Trophoblast cell (in vitro differentiated cells and primary cell): Measurements from ENCODE around the gene CACNG1.

ENCODE experiments used
- DNase-seq, 2 donors: peaks; one replicate each; pipeline ENCODE4 v3.0.0-alpha.2; 2016
- H2AFZ ChIP-seq: 2 replicates; pipeline ENCODE4 v1.6.1; 2013; ENCODE audit warnings: low read length, moderate library complexity, mild to moderate bottlenecking; ENCODE audit not compliant: insufficient read depth, poor library complexity
- H2AK5ac ChIP-seq: 2 replicates; pipeline ENCODE4 v1.6.1; 2013; ENCODE audit warnings: mild to moderate bottlenecking, low read length
- H2BK120ac ChIP-seq: 2 replicates; pipeline ENCODE4 v1.6.1; 2013; ENCODE audit warnings: low read length, mild to moderate bottlenecking, moderate library complexity; ENCODE audit not compliant: insufficient read depth, poor library complexity
- H2BK12ac ChIP-seq: 2 replicates; pipeline ENCODE4 v1.6.1; 2013; ENCODE audit warnings: mild to moderate bottlenecking, low read length, moderate library complexity
- H2BK5ac ChIP-seq: 2 replicates; pipeline ENCODE4 v1.6.1; 2013; ENCODE audit warnings: low read length, low read depth, moderate library complexity, mild to moderate bottlenecking; ENCODE audit not compliant: poor library complexity
- H3K14ac ChIP-seq: 2 replicates; pipeline ENCODE4 v1.6.1; 2013; ENCODE audit warnings: mild to moderate bottlenecking, low read length
- H3K18ac ChIP-seq: 2 replicates; pipeline ENCODE4 v1.6.1; 2013; ENCODE audit warnings: mild to moderate bottlenecking, low read length
- H3K23ac ChIP-seq: 2 replicates; pipeline ENCODE4 v1.6.1; 2013; ENCODE audit warnings: low read length
- H3K27ac ChIP-seq: 2 replicates; pipeline ENCODE4 v1.5.1; 2013; ENCODE audit warnings: low read depth, mild to moderate bottlenecking, inconsistent platforms, low read length, moderate library complexity
- H3K27me3 ChIP-seq: 2 replicates; pipeline ENCODE4 v1.6.1; 2013; ENCODE audit warnings: inconsistent platforms, mild to moderate bottlenecking, low read length, moderate library complexity; ENCODE audit not compliant: insufficient read depth
- H3K36me3 ChIP-seq, 2 experiments: 1 replicate in 1 of 2; 2 replicates in 1 of 2; pipeline ENCODE4 v1.6.1; 2013; ENCODE audit warnings: low read length in 2 of 2, mild to moderate bottlenecking in 2 of 2, moderate library complexity in 1 of 2; ENCODE audit not compliant: insufficient read depth in 2 of 2, control insufficient read depth in 1 of 2
- H3K4ac ChIP-seq: 2 replicates; pipeline ENCODE4 v1.6.1; 2013; ENCODE audit warnings: low read depth, mild to moderate bottlenecking, low read length, moderate library complexity
- H3K4me1 ChIP-seq, 2 experiments: 1 replicate in 1 of 2; 2 replicates in 1 of 2; pipeline ENCODE4 v1.6.1; 2013; ENCODE audit warnings: low read length in 2 of 2, mild to moderate bottlenecking in 2 of 2, moderate library complexity in 1 of 2; ENCODE audit not compliant: insufficient read depth in 2 of 2, control insufficient read depth in 1 of 2
- H3K4me2 ChIP-seq: 2 replicates; pipeline ENCODE4 v1.6.1; 2013; ENCODE audit warnings: inconsistent platforms, mild to moderate bottlenecking, low read length, moderate library complexity
- H3K4me3 ChIP-seq: 2 replicates; pipeline ENCODE4 v1.5.1; 2013; ENCODE audit warnings: mild to moderate bottlenecking, low read depth, low read length, inconsistent platforms
- H3K79me1 ChIP-seq: one replicate; pipeline ENCODE4 v1.6.1; 2013; ENCODE audit warnings: low read length
- H3K79me2 ChIP-seq: 2 replicates; pipeline ENCODE4 v1.6.1; 2013; ENCODE audit warnings: low read length, mild to moderate bottlenecking; ENCODE audit not compliant: control insufficient read depth, insufficient read depth, poor library complexity
- H3K9ac ChIP-seq: 2 replicates; pipeline ENCODE4 v1.6.1; 2013; ENCODE audit warnings: mild to moderate bottlenecking, low read length
- H3K9me3 ChIP-seq: 2 replicates; pipeline ENCODE4 v1.6.1; 2013; ENCODE audit warnings: low read depth, mild to moderate bottlenecking, control low read depth, inconsistent platforms, low read length; ENCODE audit not compliant: insufficient read depth
- H4K12ac ChIP-seq: 2 replicates; pipeline ENCODE4 v1.6.1; 2013; ENCODE audit warnings: low read depth, mild to moderate bottlenecking, low read length, moderate library complexity
- H4K8ac ChIP-seq: 2 replicates; pipeline ENCODE4 v1.6.1; 2013; ENCODE audit warnings: low read depth, mild to moderate bottlenecking, low read length, moderate library complexity
- H4K91ac ChIP-seq: one replicate; pipeline ENCODE4 v1.6.1; 2013; ENCODE audit warnings: low read depth, mild to moderate bottlenecking, low read length, moderate library complexity
- WGBS: extraction: QIAGEN DNeasy Blood & Tissue Kit; methylation state at CpG from one replicate; pipeline ENCODE4 v1.1.7; 2013; ENCODE audit warnings: missing lambda C conversion rate; ENCODE audit not compliant: insufficient read length, insufficient coverage; ENCODE audit errors: extremely low coverage; 5-methylcytosine and 5-hydroxymethylcytosine counted together

The CACNG1 gene

DNA sequence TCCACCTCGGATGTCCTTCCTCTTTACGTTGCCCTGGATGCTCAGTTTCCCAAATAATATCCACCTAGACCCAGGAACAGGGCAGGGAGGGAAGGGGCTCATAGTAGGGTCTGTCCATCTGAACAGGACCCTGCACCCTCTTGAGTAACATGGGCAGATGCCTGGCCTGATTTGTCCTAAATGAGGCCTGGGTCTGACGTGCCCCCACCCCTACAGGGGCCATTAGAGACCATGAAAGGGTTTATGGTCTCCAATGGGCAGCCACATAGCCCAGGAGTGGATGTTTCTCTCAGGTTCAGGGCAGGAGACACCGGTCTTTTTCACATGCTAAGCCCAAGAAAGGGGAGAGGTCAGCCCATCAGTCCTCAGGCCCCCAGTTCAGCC is 6.8 kb downstream of the CACNG1 start:
- Histone ChIP-seq H3K23ac (no peak overlapping the region), H3K4me2 (no peak overlapping the region), H3K27ac (no peak overlapping the region), H3K27me3 (no peaks in the 10 kb centered on the region), H4K12ac (no peak overlapping the region), H3K4me1 (no peaks in the 10 kb centered on the region), H3K4ac (no peak overlapping the region), H4K91ac (no peak overlapping the region), H3K79me1 (no peaks in the 10 kb centered on the region), H3K14ac (no peak overlapping the region), H4K8ac (no peak overlapping the region), H3K36me3 (no peaks in the 10 kb centered on the region), H2BK120ac (no peak overlapping the region), H3K18ac (no peak overlapping the region), H2BK5ac (no peak overlapping the region), H2BK12ac (no peak overlapping the region), H3K9ac (no peak overlapping the region), H3K9me3 (peaks cover 5% of the 10 kb centered on the region), H3K4me3 (no peak overlapping the region), H2AFZ (no peak overlapping the region), H2AK5ac (no peak overlapping the region), H3K79me2 (no peaks in the 10 kb centered on the region)
- DNase-seq, result no peak
- no CpG with 5 or more reads among the region's 4 CpGs for WGBS

DNA sequence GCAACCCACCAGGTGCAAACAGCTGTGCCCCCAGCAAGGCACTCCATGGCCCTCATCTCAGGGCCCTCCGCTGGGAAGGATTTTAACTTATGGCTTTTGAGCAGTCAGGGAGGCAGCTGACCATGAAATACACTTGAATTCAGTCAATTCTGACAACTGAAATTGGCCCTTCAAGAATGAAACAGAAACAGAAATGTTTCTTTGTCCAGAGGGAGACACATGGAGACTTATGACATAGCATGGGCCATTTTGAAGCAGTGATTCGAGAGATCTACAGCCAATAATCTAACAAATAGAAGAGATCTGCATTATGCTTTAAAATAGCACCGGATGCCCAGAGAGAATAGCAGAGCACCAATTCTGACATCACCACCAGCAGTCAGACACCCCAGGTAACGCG is 7.5 kb downstream of the CACNG1 start:
- Histone ChIP-seq H4K91ac (no peak overlapping the region), H2AFZ (no peak overlapping the region), H3K14ac (no peak overlapping the region), H3K9me3 (peaks cover 6% of the 10 kb centered on the region), H3K4ac (no peak overlapping the region), H3K4me2 (no peak overlapping the region), H3K23ac (no peak overlapping the region), H2BK12ac (no peak overlapping the region), H3K4me1 (no peaks in the 10 kb centered on the region), H4K8ac (no peak overlapping the region), H3K9ac (no peak overlapping the region), H3K79me2 (no peaks in the 10 kb centered on the region), H2BK5ac (no peak overlapping the region), H3K4me3 (no peak overlapping the region), H3K18ac (no peak overlapping the region), H2BK120ac (no peak overlapping the region), H4K12ac (no peak overlapping the region), H2AK5ac (no peak overlapping the region), H3K36me3 (no peaks in the 10 kb centered on the region), H3K27me3 (no peaks in the 10 kb centered on the region), H3K27ac (no peak overlapping the region), H3K79me1 (no peaks in the 10 kb centered on the region)
- WGBS, result no CpG with 5 or more reads among the region's 5 CpGs
- DNase-seq, result no peak

- Histone ChIP-seq H3K9ac (no peak overlapping the region), H4K12ac (no peak overlapping the region), H2AFZ (no peak overlapping the region), H4K8ac (no peak overlapping the region), H3K4me2 (no peak overlapping the region), H3K36me3 (no peaks in the 10 kb centered on the region), H3K14ac (no peak overlapping the region), H3K23ac (no peak overlapping the region), H3K79me1 (no peaks in the 10 kb centered on the region), H3K9me3 (peaks cover 6% of the 10 kb centered on the region), H3K79me2 (no peaks in the 10 kb centered on the region), H3K4me1 (no peaks in the 10 kb centered on the region), H2AK5ac (no peak overlapping the region), H3K27me3 (no peaks in the 10 kb centered on the region), H3K4ac (no peak overlapping the region), H3K4me3 (no peak overlapping the region), H2BK12ac (no peak overlapping the region), H3K27ac (no peak overlapping the region), H4K91ac (no peak overlapping the region), H2BK120ac (no peak overlapping the region), H2BK5ac (no peak overlapping the region), H3K18ac (no peak overlapping the region)
- DNase-seq, result no peak
- WGBS, result no CpG with 5 or more reads among the region's 9 CpGs
These were observed 8.5 kb downstream of the CACNG1 start for GRCh38 chr17:67052720-67053437.

DNA sequence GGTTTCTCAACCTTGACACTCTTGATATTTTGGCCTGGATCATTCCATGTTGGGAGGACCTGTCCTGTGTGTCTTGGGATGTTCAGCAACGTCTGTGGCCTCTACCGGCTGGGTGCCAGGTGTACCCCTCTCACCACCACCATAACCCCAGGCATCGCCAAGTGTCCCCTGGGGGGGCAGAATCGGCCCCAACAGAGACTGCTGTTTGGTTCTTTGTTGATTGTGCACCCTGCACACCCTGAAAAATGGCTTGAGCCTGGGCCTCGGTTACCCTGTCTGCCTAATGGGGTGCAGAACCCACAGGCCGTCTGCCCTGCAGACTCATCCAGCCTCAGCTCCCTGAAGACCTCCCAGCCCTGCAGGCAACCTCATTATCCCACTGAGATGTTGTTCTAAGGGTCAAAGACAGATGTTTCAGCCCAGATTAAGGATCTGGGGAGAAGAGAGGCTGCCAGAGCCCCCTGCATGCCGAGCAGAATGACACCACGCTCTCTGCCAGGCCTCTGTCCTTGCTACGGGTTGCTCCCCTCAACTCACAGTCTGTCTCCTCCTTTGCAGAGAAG is 9.2 kb downstream of the CACNG1 start:
- H3K79me2 ChIP-seq, result no peaks in the 10 kb centered on the region
- no CpG with 5 or more reads among the region's 9 CpGs for WGBS
- no peak overlapping the region for H3K27ac ChIP-seq
- H2AFZ ChIP-seq, result no peak overlapping the region
- no peak overlapping the region for H2BK5ac ChIP-seq
- no peak overlapping the region for H3K23ac ChIP-seq
- H3K9ac ChIP-seq, result no peak overlapping the region
- no peak overlapping the region for H2BK120ac ChIP-seq
- no peak overlapping the region for H2BK12ac ChIP-seq
- no peaks in the 10 kb centered on the region for H3K4me1 ChIP-seq
- H3K14ac ChIP-seq, result no peak overlapping the region
- H3K79me1 ChIP-seq, result no peaks in the 10 kb centered on the region
- no peak for DNase-seq
- H3K27me3 ChIP-seq, result no peaks in the 10 kb centered on the region
- H3K36me3 ChIP-seq, result no peaks in the 10 kb centered on the region
- H3K4me2 ChIP-seq, result no peak overlapping the region
- H3K9me3 ChIP-seq, result peaks cover 6% of the 10 kb centered on the region
- H3K4me3 ChIP-seq, result no peak overlapping the region
- H4K8ac ChIP-seq, result no peak overlapping the region
- H4K91ac ChIP-seq, result no peak overlapping the region
- H2AK5ac ChIP-seq, result no peak overlapping the region
- H3K18ac ChIP-seq, result no peak overlapping the region
- no peak overlapping the region for H3K4ac ChIP-seq
- H4K12ac ChIP-seq, result no peak overlapping the region
